HepG2 (cell line): ENCODE data around the gene NKX6-2. TPM values are rescaled to one million over a fixed set of nuclear protein-coding genes. Genes with fewer than 3 reads are reported as not detected.

Source experiments
- ATAC-seq: fragments of 200-7000 bp; cut with Tn5 transposase; 3 replicates; pipeline ENCODE4 v1.9.1; 2020; ENCODE audit warnings: mild to moderate bottlenecking, moderate library complexity
- BruUV-seq: library from RNA; stranded (reverse); fragments of 400-500 nt; replicated peaks from 2 replicates; lab custom pipeline; 2021; lab: Mats Ljungman, UMichigan
- CTCF ChIA-PET: fragments of 300-600 bp; formaldehyde crosslinking; extraction: SDS; loops from one replicate; lab custom pipeline; 2021; ENCODE audit warnings: low total read pairs, inconsistent platforms, low intra/inter-chr PET ratio; lab: Yijun Ruan, JAX
- POLR2A ChIA-PET: fragments of 350-600 bp; sonication (Branson Sonifier 250); formaldehyde crosslinking; loops from one replicate; lab custom pipeline; 2020; ENCODE audit warnings: antibody characterized with exemption, inconsistent platforms; lab: Yijun Ruan, JAX
- DNase-seq: peaks from one replicate; pipeline ENCODE4 v3.0.0-alpha.2; 2015; ENCODE audit warnings: low spot score
- FAIRE-seq: peaks from 3 replicates; lab custom pipeline; 2011; peaks lifted over from hg19 to GRCh38; lab: Jason Lieb, UNC
- H2AFZ ChIP-seq: one replicate; pipeline ENCODE4 v1.6.1; 2011; ENCODE audit warnings: low read length, inconsistent platforms
- H3K27ac ChIP-seq: fragments of 300-600 bp; 3 replicates; pipeline ENCODE4 v1.8.0; 2011; ENCODE audit warnings: mixed run types, mild to moderate bottlenecking, mixed read lengths, low read length, inconsistent platforms; ENCODE audit not compliant: insufficient read depth; ENCODE audit errors: extremely low read length
- H3K27me3 ChIP-seq, 2 experiments: fragments of 200-600 bp in 1 of 2; 2 replicates in 1 of 2; 3 replicates in 1 of 2; pipeline versions ENCODE4 v1.6.0 to v1.8.0; 2011; ENCODE audit warnings: low read length in 2 of 2, mild to moderate bottlenecking in 2 of 2, moderate library complexity in 2 of 2, inconsistent platforms in 1 of 2; ENCODE audit not compliant: insufficient read depth in 2 of 2, control insufficient read depth in 1 of 2
- H3K36me3 ChIP-seq, 2 experiments: fragments of 200-600 bp in 1 of 2; replicated peaks in 1 of 2; 2 replicates in 1 of 2; 3 replicates in 1 of 2; pipeline versions ENCODE4 v1.5.1 to v1.8.0; 2011; ENCODE audit warnings: low read length in 2 of 2, inconsistent platforms in 1 of 2; ENCODE audit not compliant: insufficient read depth in 2 of 2, control insufficient read depth in 1 of 2
- H3K4me1 ChIP-seq: 2 replicates; pipeline ENCODE4 v1.5.1; 2012; ENCODE audit warnings: low read length, inconsistent platforms; ENCODE audit not compliant: insufficient read depth
- H3K4me2 ChIP-seq: 2 replicates; pipeline ENCODE4 v1.6.0; 2011; ENCODE audit warnings: low read depth, low read length, inconsistent platforms
- H3K4me3 ChIP-seq, 3 experiments: fragments of 200-600 bp in 1 of 3; sonication (generic), shearing (Covaris generic) in 1 of 3; replicated peaks in 1 of 3; 2 replicates each; pipeline ENCODE4 v1.5.1; 2011 to 2016; ENCODE audit warnings: low read length in 3 of 3, inconsistent platforms in 2 of 3, low read depth in 2 of 3, mild to moderate bottlenecking in 2 of 3, control low read depth in 1 of 3, mixed read lengths in 1 of 3; ENCODE audit not compliant: insufficient read depth in 1 of 3
- H3K79me2 ChIP-seq: one replicate; pipeline ENCODE4 v1.6.1; 2011; ENCODE audit warnings: low read length, inconsistent platforms; ENCODE audit not compliant: insufficient read depth
- H3K9ac ChIP-seq: 2 replicates; pipeline ENCODE4 v1.6.0; 2011; ENCODE audit warnings: mild to moderate bottlenecking, low read depth, low read length, inconsistent platforms; ENCODE audit not compliant: insufficient read depth
- H3K9me3 ChIP-seq: 2 replicates; pipeline ENCODE4 v1.5.1; 2012; ENCODE audit warnings: mild to moderate bottlenecking, low read length
- H4K20me1 ChIP-seq: 2 replicates; pipeline ENCODE4 v1.6.0; 2011; ENCODE audit warnings: inconsistent platforms, mild to moderate bottlenecking, low read length, moderate library complexity; ENCODE audit not compliant: insufficient read depth
- CBX2 ChIP-seq, 2 experiments: fragments of 200-600 bp in 1 of 2; sonication (generic); formaldehyde crosslinking in 1 of 2; IDR thresholded peaks; 2 replicates each; pipeline versions ENCODE4 v1.7.0 to v1.8.1; 2018 to 2022; ENCODE audit warnings: low read depth in 2 of 2, low read length in 1 of 2, mild to moderate bottlenecking in 1 of 2, missing genetic modification reagents in 1 of 2
- ELF4 ChIP-seq: sonication (generic); formaldehyde crosslinking; IDR thresholded peaks from 2 replicates; pipeline ENCODE4 v1.5.0; 2020; ENCODE audit warnings: missing genetic modification reagents, mild to moderate bottlenecking, moderate library complexity, borderline replicate concordance
- THYN1 ChIP-seq: sonication (generic); formaldehyde crosslinking; IDR thresholded peaks from 2 replicates; pipeline ENCODE4 v1.8.1; 2023; ENCODE audit warnings: low read depth, mild to moderate bottlenecking, moderate library complexity, missing genetic modification reagents, borderline replicate concordance
- WGBS: methylation state at CpG from one replicate; pipeline ENCODE4 v1.1.6; 2017; ENCODE audit warnings: low lambda C conversion rate; 5-methylcytosine and 5-hydroxymethylcytosine counted together
- in situ Hi-C: cut with HindIII; loops from 2 replicates; pipeline ENCODE4 v1.10.0; 2017; ENCODE audit warnings: low pct_unique_long_range_greater_than_20kb; ENCODE audit not compliant: extremely low pct_ligation_motif_present
- intact Hi-C: fragments of 100-400 bp; cut with micrococcal nuclease; formaldehyde crosslinking; loops from one replicate; pipeline ENCODE4 v1.10.0; 2022; ENCODE audit not compliant: unreplicated experiment
- polyA plus RNA-seq, 8 experiments: library from polyadenylated mRNA; depleted of rRNA in 3 of 8; stranded (reverse) in 7 of 8; unstranded in 1 of 8; fragments of >200 nt; fragmentation: Illumina TruSeq in 4 of 8; extraction: Trizol in 4 of 8; gene quantifications; 2 replicates each; pipeline versions ENCODE4 v1.2.1 to v1.2.3, GENCODE V29; 2011 to 2016; ENCODE audit warnings: low read depth in 4 of 8, missing spikeins in 1 of 8, mixed read lengths in 1 of 8; ENCODE audit not compliant: insufficient read depth in 1 of 8
- total RNA-seq, 5 experiments: library from RNA; depleted of rRNA; stranded (reverse); fragments of >200 nt; fragmentation: Illumina TruSeq; extraction: Trizol; gene quantifications; 2 replicates each; pipeline ENCODE4 v1.2.3, GENCODE V29; 2016; ENCODE audit warnings: low read depth in 1 of 5
- TF ChIP-seq, protein P1 (sequence below): sonication (generic); formaldehyde crosslinking; IDR thresholded peaks from 2 replicates; pipeline ENCODE4 v1.5.0; 2020; ENCODE audit warnings: mild to moderate bottlenecking, missing genetic modification reagents
- TF ChIP-seq, protein P2 (sequence below): sonication (generic); formaldehyde crosslinking; IDR thresholded peaks from 2 replicates; pipeline ENCODE4 v1.4.0; 2020; ENCODE audit warnings: missing genetic modification reagents
- TF ChIP-seq, protein P3 (sequence below): sonication (generic); formaldehyde crosslinking; IDR thresholded peaks from 2 replicates; pipeline ENCODE4 v1.5.0; 2020; ENCODE audit warnings: missing genetic modification reagents, mild to moderate bottlenecking, borderline replicate concordance
- TF ChIP-seq, protein P4 (sequence below): sonication (generic); formaldehyde crosslinking; IDR thresholded peaks from 2 replicates; pipeline ENCODE4 v1.5.1; 2020; ENCODE audit warnings: mild to moderate bottlenecking, missing genetic modification reagents, moderate library complexity

NKX6-2 gene
- total and polyA plus RNA-seq, 2 of the 13 experiments (the other 11 are each of a cell fraction or from before 2014, with no cell fraction given) = not detected

DNA sequence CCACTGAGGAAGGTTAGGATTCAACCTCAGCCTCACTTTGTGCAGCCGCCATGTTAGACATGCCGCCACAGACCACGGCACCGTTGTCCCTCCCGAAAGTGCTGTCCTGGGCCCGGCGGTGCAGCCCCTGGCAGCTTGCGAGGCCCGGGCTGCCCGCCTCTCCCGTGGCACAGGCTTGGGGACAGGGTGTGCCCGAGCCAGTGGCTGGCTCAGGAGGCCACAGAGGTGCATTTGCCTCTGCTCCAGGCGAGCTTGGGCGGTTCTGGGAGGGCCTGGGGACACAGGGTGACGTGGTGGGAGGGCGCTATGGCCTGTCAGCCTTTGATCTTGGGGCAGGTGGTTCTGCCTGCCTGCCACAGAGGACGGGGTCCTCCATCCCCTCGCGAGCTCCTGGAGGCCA is 41.1 kb downstream of the NKX6-2 start:
- intact Hi-C loops (no loop called here), in situ Hi-C loops (no loop called here)
- Histone ChIP-seq H3K27me3 (no peaks in the 10 kb centered on the region), H3K4me2 (no peak overlapping the region), H3K9me3 (no peaks in the 10 kb centered on the region), H3K79me2 (no peaks in the 10 kb centered on the region), H3K4me3 (no peak overlapping the region), H3K36me3 (no peaks in the 10 kb centered on the region; a peak in 2 of 5 replicates), H3K4me1 (peaks cover 10% of the 10 kb centered on the region), H3K9ac (no peak overlapping the region), H3K27ac (no peak overlapping the region), H2AFZ (no peak overlapping the region), H4K20me1 (no peaks in the 10 kb centered on the region)
- ATAC-seq (no peak), FAIRE-seq (no peak), DNase-seq (no peak)
- 90% methylated on average over 2 of the region's 19 CpGs for WGBS
- CTCF ChIA-PET = no interaction called here
- no TSS peak for BruUV-seq
- POLR2A ChIA-PET = no interaction called here
- TF ChIP-seq, protein P1, sequence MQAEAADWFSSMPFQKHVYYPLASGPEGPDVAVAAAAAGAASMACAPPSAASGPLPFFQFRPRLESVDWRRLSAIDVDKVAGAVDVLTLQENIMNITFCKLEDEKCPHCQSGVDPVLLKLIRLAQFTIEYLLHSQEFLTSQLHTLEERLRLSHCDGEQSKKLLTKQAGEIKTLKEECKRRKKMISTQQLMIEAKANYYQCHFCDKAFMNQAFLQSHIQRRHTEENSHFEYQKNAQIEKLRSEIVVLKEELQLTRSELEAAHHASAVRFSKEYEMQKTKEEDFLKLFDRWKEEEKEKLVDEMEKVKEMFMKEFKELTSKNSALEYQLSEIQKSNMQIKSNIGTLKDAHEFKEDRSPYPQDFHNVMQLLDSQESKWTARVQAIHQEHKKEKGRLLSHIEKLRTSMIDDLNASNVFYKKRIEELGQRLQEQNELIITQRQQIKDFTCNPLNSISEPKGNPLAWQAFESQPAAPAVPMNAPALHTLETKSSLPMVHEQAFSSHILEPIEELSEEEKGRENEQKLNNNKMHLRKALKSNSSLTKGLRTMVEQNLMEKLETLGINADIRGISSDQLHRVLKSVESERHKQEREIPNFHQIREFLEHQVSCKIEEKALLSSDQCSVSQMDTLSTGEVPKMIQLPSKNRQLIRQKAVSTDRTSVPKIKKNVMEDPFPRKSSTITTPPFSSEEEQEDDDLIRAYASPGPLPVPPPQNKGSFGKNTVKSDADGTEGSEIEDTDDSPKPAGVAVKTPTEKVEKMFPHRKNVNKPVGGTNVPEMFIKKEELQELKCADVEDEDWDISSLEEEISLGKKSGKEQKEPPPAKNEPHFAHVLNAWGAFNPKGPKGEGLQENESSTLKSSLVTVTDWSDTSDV (CRISPR knock-in tag) = no peak
- no peak for TF ChIP-seq ELF4 (CRISPR knock-in tag)
- TF ChIP-seq THYN1 = no peak
- no peak for TF ChIP-seq CBX2 (IDR thresholded peaks at IDR 0.05; ENCODE audit: low read depth, low read length)
- TF ChIP-seq CBX2 (CRISPR knock-in tag; IDR thresholded peaks at IDR 0.05; ENCODE audit: low read depth) = no peak
- TF ChIP-seq, protein P2, sequence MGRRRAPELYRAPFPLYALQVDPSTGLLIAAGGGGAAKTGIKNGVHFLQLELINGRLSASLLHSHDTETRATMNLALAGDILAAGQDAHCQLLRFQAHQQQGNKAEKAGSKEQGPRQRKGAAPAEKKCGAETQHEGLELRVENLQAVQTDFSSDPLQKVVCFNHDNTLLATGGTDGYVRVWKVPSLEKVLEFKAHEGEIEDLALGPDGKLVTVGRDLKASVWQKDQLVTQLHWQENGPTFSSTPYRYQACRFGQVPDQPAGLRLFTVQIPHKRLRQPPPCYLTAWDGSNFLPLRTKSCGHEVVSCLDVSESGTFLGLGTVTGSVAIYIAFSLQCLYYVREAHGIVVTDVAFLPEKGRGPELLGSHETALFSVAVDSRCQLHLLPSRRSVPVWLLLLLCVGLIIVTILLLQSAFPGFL = no peak
- TF ChIP-seq, protein P3, sequence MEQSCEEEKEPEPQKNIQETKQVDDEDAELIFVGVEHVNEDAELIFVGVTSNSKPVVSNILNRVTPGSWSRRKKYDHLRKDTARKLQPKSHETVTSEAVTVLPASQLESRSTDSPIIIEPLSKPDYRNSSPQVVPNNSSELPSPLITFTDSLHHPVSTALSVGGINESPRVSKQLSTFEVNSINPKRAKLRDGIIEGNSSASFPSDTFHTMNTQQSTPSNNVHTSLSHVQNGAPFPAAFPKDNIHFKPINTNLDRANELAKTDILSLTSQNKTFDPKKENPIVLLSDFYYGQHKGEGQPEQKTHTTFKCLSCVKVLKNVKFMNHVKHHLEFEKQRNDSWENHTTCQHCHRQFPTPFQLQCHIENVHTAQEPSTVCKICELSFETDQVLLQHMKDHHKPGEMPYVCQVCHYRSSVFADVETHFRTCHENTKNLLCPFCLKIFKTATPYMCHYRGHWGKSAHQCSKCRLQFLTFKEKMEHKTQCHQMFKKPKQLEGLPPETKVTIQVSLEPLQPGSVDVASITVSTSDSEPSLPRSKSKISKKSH (CRISPR knock-in tag) = no peak
- TF ChIP-seq, protein P4, sequence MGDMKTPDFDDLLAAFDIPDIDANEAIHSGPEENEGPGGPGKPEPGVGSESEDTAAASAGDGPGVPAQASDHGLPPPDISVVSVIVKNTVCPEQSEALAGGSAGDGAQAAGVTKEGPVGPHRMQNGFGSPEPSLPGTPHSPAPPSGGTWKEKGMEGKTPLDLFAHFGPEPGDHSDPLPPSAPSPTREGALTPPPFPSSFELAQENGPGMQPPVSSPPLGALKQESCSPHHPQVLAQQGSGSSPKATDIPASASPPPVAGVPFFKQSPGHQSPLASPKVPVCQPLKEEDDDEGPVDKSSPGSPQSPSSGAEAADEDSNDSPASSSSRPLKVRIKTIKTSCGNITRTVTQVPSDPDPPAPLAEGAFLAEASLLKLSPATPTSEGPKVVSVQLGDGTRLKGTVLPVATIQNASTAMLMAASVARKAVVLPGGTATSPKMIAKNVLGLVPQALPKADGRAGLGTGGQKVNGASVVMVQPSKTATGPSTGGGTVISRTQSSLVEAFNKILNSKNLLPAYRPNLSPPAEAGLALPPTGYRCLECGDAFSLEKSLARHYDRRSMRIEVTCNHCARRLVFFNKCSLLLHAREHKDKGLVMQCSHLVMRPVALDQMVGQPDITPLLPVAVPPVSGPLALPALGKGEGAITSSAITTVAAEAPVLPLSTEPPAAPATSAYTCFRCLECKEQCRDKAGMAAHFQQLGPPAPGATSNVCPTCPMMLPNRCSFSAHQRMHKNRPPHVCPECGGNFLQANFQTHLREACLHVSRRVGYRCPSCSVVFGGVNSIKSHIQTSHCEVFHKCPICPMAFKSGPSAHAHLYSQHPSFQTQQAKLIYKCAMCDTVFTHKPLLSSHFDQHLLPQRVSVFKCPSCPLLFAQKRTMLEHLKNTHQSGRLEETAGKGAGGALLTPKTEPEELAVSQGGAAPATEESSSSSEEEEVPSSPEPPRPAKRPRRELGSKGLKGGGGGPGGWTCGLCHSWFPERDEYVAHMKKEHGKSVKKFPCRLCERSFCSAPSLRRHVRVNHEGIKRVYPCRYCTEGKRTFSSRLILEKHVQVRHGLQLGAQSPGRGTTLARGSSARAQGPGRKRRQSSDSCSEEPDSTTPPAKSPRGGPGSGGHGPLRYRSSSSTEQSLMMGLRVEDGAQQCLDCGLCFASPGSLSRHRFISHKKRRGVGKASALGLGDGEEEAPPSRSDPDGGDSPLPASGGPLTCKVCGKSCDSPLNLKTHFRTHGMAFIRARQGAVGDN (CRISPR knock-in tag) = no peak
